Lung (tissue), 12 donors: ENCODE measurements around the gene PCDH9. TPM values are rescaled to one million over a fixed set of nuclear protein-coding genes. Genes with fewer than 3 reads are reported as not detected.

ENCODE experiments used
- ATAC-seq: fragments of 200-7000 bp; cut with Tn5 transposase; one replicate; pipeline ENCODE4 v1.9.1; 2020; ENCODE audit warnings: moderate number of reproducible peaks; ENCODE audit not compliant: insufficient read depth, low FRiP score
- DNase-seq, 3 donors: peaks; one replicate each; pipeline ENCODE4 v3.0.0-alpha.2; 2013 to 2017
- H3K27ac ChIP-seq, 2 donors: one replicate each; pipeline ENCODE4 v1.5.1; 2013; ENCODE audit warnings: mild to moderate bottlenecking in 2 of 2, moderate library complexity in 2 of 2, control low read depth in 1 of 2, inconsistent platforms in 1 of 2, low read depth in 1 of 2, low read length in 1 of 2
- H3K27me3 ChIP-seq, 3 donors: one replicate each; pipeline ENCODE4 v1.5.1; 2013; ENCODE audit warnings: low read length in 2 of 3; ENCODE audit not compliant: control insufficient read depth in 3 of 3, insufficient read depth in 3 of 3
- H3K36me3 ChIP-seq, 4 donors: one replicate each; pipeline ENCODE4 v1.5.1; 2013; ENCODE audit warnings: low read length in 4 of 4, mild to moderate bottlenecking in 1 of 4, moderate library complexity in 1 of 4; ENCODE audit not compliant: control insufficient read depth in 4 of 4, insufficient read depth in 4 of 4
- H3K4me1 ChIP-seq, 5 donors: one replicate each; pipeline ENCODE4 v1.5.1; 2013; ENCODE audit warnings: low read length in 5 of 5, mild to moderate bottlenecking in 2 of 5, moderate library complexity in 1 of 5; ENCODE audit not compliant: control insufficient read depth in 5 of 5, insufficient read depth in 5 of 5
- H3K4me3 ChIP-seq: one replicate; pipeline ENCODE4 v1.5.1; 2013; ENCODE audit warnings: mild to moderate bottlenecking, control low read depth, moderate library complexity
- H3K9ac ChIP-seq, 2 donors: one replicate each; pipeline ENCODE4 v1.5.1; 2013; ENCODE audit warnings: low read length in 2 of 2, control low read depth in 1 of 2; ENCODE audit not compliant: insufficient read depth in 1 of 2
- H3K9me3 ChIP-seq, 4 donors: one replicate each; pipeline ENCODE4 v1.5.1; 2013; ENCODE audit warnings: low read length in 3 of 4, mild to moderate bottlenecking in 1 of 4, moderate library complexity in 1 of 4; ENCODE audit not compliant: control insufficient read depth in 4 of 4, insufficient read depth in 3 of 4
- WGBS, 2 donors: extraction: QIAGEN DNeasy Blood & Tissue Kit; methylation state at CpG; one replicate each; pipeline ENCODE4 v1.1.7; 2013; 5-methylcytosine and 5-hydroxymethylcytosine counted together
- polyA plus RNA-seq, 2 donors: library from polyadenylated mRNA; stranded (reverse); fragments of 200-250 nt; gene quantifications; one replicate each; pipeline ENCODE4 v1.2.1, GENCODE V29; 2013
- total RNA-seq, 2 donors: library from RNA; depleted of rRNA in 1 of 2; stranded (reverse); fragments of >200 nt in 1 of 2; gene quantifications; one replicate each; pipeline ENCODE4 v1.2.1, GENCODE V29; 2014 to 2021
- TF ChIP-seq, protein P1 (sequence below): IDR thresholded peaks from 2 replicates; pipeline ENCODE4 v1.5.1; 2012; ENCODE audit warnings: mild to moderate bottlenecking; ENCODE audit errors: control extremely low read depth, extremely low read depth
- donor health status: control.
- donor health status: control.
- donor health status: Bipolar disorder and iron deficiency.
- donor health status: healthy.
- donor health status: DM: yes; HTN: yes; CAD: no.

PCDH9 gene
- total and polyA plus RNA-seq, 4 donors = 0.68 to 22.2 (median 4.1) TPM

DNA sequence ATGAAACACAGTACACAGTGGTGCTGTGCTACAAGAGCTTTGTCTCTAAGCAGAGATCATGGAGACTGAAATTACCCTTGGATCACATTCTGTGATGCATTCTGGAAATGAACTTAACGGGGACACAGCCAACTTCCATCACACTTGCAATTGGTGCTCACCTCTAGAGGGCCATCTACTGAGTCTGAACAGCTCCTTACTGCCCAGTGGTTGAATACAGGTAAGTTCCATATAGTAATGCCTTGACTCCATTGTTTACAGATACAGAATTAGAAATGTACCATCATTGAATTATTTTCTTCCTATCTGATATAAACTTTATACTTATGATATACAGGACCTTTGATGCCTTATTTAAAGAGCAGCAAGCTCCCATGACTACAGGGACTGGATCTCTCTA, 686.4 kb downstream of the PCDH9 start:
- H3K9me3 ChIP-seq = no peaks in the 10 kb centered on the region
- no peak for ATAC-seq
- H3K4me1 ChIP-seq = no peaks in the 10 kb centered on the region
- no peak overlapping the region for H3K4me3 ChIP-seq
- H3K9ac ChIP-seq = no peak overlapping the region
- H3K36me3 ChIP-seq = no peaks in the 10 kb centered on the region
- no peak overlapping the region for H3K27ac ChIP-seq
- no peaks in the 10 kb centered on the region for H3K27me3 ChIP-seq
- DNase-seq = no peak
- WGBS, 2 donors = 70 to 94% methylated on average over 1 of the region's 1 CpG
- TF ChIP-seq, protein P1, sequence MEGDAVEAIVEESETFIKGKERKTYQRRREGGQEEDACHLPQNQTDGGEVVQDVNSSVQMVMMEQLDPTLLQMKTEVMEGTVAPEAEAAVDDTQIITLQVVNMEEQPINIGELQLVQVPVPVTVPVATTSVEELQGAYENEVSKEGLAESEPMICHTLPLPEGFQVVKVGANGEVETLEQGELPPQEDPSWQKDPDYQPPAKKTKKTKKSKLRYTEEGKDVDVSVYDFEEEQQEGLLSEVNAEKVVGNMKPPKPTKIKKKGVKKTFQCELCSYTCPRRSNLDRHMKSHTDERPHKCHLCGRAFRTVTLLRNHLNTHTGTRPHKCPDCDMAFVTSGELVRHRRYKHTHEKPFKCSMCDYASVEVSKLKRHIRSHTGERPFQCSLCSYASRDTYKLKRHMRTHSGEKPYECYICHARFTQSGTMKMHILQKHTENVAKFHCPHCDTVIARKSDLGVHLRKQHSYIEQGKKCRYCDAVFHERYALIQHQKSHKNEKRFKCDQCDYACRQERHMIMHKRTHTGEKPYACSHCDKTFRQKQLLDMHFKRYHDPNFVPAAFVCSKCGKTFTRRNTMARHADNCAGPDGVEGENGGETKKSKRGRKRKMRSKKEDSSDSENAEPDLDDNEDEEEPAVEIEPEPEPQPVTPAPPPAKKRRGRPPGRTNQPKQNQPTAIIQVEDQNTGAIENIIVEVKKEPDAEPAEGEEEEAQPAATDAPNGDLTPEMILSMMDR = no peak

DNA sequence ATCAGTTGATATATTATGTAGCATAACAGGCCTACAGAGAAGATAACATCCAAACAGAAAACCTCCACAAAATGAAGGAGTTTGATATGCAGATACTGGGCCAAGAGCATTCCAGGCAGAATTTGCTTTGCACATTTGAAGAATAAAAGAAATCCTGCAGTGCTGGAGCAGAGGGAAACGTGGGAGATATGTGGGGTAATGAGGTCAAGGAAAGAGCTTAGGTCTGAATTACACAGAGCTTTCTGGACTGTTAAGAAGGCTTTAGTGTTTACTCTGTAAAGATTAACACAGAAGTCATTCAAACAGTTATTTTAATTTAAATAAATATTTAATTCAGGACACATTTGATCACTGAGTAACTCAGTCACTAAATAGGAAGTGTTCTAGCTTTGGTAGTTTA, 692.7 kb downstream of the PCDH9 start:
- 54 to 61% methylated on average over 1 of the region's 1 CpG for WGBS, 2 donors
- ATAC-seq (no peak), DNase-seq (no peak)
- Histone ChIP-seq H3K4me1 (no peaks in the 10 kb centered on the region), H3K36me3 (no peaks in the 10 kb centered on the region), H3K9me3 (no peaks in the 10 kb centered on the region), H3K4me3 (no peak overlapping the region), H3K27ac (no peak overlapping the region), H3K9ac (no peak overlapping the region), H3K27me3 (no peaks in the 10 kb centered on the region)
- TF ChIP-seq, protein P1 = no peak

DNA sequence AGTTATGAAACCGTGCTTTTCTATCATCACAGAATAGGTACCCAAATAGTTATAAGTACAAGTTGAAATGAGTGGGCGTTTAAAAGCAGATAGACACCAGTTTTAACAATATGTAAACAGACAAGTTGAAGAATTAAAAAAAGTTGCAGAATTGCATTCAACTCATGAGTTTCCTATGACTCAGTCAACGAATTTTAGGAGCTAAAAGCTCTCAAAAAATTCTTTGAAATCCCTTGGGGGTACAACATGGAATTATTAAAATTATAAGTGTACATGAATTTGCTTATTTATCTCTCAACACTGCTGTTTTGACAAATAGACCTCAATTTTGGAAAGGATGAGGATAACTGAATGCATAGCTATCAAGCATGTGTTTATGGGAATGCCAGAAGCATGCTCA, 693.4 kb downstream of the PCDH9 start:
- DNase-seq (no peak), ATAC-seq (no peak)
- H3K36me3 ChIP-seq = no peaks in the 10 kb centered on the region
- no peak overlapping the region for H3K27ac ChIP-seq
- TF ChIP-seq, protein P1 = no peak
- H3K27me3 ChIP-seq = no peaks in the 10 kb centered on the region
- no peaks in the 10 kb centered on the region for H3K4me1 ChIP-seq
- H3K9me3 ChIP-seq = no peaks in the 10 kb centered on the region
- no peak overlapping the region for H3K9ac ChIP-seq
- WGBS, 2 donors = 58 to 71% methylated on average over 3 of the region's 3 CpGs
- H3K4me3 ChIP-seq = no peak overlapping the region

DNA sequence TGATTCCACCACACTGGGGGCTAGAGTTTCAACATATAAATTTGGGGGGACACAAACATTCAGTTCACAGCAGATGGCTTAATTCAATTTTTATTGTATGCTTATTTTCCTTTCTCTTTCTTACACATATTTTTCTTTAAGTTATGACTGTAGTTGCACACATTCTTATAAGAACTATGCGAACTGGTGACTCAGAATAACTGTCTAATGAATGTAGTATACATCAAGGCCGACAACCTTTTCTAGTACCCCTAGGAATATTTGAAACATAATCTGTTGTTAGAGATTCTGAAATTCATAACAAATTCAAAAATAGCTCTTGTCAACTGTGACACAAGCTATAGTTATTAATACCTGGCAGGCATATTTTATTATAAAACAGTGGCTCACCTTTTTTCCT, 695.6 kb downstream of the PCDH9 start:
- H3K36me3 ChIP-seq = no peaks in the 10 kb centered on the region
- no peak overlapping the region for H3K27ac ChIP-seq
- no peaks in the 10 kb centered on the region for H3K4me1 ChIP-seq
- 84 to 99% methylated on average over 2 of the region's 2 CpGs for WGBS, 2 donors
- DNase-seq (no peak), ATAC-seq (no peak)
- TF ChIP-seq, protein P1 = no peak
- no peak overlapping the region for H3K4me3 ChIP-seq
- H3K9me3 ChIP-seq = no peaks in the 10 kb centered on the region
- no peaks in the 10 kb centered on the region for H3K27me3 ChIP-seq
- H3K9ac ChIP-seq = no peak overlapping the region
